NCI-H526 treated with DMSO at 0.1 percent for 48 hours (cell line): ENCODE results near the gene ALDH18A1.
A peak's percentile ranks its signal among the peaks of the same experiment; 100 is the strongest.

Experiments used
- DNase-seq: peaks from one replicate; lab custom pipeline; 2025; lab: John Stamatoyannopoulos, UW

The ALDH18A1 gene

GRCh38 chr10:95578619-95579018 lies 77.9 kb downstream of the ALDH18A1 start:
- no peak for DNase-seq

GRCh38 chr10:95574649-95575365 lies 81.7 kb downstream of the ALDH18A1 start:
- DNase-seq = no peak

DNA sequence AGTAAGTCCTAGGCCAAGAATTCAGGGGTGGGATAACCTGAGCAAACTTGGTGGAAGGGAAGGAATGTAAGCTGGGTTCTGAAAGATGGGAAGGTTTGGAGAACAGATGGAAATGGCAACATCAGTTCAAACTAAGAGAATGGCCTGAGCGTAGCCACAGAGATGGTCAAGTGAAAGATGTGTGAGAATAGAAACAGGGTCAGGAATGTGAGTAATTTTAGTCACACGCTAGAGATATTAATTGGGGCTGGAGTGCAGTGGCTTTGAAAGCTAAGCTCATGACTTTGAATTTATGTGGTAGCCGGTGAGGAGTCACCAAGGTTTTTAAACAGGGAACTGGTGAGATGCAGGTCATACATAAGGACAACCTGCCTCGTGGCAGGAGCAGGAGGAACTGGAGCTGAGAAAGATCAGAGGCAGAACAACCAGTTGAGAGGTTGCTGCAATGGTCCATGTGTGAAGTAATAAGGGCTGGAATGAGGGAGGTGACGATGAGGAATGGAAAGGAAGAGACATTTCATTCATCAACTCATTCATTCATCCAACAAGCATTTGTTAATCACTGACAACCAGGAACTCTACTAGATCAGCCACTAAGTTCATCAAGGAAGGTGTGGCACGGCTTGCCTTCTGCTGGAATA lies 82.4 kb downstream of the ALDH18A1 start:
- no peak for DNase-seq

- DNase-seq = no peak
These were observed 83.0 kb downstream of the ALDH18A1 start for GRCh38 chr10:95573527-95573926.

DNA sequence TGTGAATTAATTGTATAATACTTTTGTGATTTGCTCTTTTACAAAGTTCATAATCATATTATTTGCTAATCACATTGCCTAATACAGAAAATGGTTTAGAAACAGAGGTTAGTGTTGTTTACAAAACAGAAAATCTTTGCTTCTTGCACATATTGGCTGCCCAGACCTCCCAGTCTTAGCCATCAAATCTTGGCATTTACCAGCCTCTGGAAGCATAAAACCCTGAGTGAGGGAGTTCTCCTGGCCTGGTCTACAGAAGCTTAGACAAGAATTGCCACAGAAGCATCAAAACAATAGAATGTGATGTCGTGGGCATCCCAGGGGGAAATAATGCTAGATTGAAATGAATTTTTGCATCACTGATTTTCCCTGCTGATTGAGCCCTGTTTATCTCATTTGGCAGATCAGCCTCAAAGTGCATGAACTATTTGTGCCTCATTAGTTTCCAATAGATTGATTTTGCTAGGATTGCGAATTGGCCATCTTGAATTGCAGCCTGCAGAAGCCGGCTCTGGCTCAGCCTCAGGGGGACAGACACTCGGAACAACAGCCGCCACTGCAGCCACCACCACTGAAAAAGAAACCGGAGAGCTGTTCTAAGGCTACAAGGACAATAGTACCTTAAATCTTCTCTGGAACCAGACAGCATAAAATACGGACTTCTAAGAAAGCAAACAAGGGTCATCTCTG lies 84.2 kb downstream of the ALDH18A1 start:
- DNase-seq = no peak

DNA sequence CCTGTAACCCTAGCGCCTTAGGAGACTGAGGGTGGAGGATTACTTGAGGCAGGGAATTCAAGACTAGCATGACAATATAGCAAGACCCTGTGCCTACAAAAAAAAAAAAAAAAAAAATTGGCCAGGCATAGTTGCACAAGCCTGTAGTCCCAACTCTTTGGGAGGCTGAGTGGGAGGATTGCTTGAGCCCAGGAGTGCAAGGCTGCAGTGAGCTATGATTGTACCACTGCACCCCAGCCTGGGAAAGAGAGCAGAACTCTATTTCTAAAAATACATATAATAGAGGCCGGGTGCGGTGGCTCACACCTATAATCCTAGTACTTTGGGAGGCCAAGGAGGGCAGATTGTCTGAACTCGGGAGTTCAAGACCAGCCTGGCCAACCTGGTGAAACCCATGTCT lies 85.1 kb downstream of the ALDH18A1 start:
- DNase-seq = no peak

GRCh38 chr10:95569368-95569767 lies 87.1 kb downstream of the ALDH18A1 start:
- DNase-seq = no peak

DNA sequence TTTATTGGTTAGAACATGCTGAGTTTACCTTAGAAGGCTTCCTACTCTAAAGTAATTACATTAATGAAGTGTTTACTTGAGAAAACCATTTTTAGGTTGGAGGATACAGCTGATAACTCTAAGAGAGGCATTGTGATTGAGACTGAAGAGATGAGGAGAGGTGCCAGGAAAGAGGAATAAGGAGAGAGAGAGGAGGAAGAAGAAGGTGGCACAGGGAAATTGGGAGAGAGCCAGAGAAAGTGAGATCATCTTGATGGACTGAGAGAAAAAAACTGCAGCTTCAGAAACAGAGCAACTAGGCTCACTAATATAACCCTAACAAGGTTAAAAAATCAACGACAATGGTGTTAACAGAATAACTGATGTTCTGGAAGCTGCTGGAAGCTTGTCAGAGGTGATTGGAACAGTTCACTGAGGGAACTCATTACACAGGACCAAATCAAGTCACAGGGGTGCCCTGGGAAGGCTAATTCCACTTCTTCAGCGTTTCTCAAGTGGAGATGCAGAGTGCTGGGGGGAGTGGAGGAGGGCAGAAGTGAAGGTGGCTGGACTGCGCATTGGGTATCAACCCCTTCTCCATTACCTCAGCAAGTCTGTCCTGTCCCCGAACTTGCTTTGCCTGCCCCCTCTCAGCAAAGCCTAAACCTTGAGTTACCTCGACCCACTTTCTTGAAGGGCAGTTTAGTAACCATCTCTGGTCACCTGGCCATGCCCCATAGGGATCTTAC lies 88.4 kb downstream of the ALDH18A1 start:
- no peak for DNase-seq

DNA sequence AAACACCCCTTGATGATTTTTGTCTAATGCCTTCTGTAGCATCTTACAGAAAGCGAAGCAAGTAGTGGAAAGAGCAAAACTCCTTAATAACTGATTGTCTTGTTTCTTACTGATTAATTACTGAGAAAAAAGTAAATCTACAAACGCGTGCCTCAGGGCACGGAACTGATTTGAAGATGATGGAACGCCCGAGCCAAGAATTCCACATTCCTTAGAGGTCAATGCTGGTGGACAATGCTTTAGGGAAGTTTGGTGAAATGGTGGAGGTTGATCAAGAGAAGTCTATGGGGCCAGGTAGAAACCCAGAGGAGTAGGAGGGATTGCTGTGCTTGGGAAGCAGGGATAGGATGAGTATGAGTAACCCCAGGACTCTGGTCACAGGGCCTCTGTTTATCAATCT lies 90.4 kb downstream of the ALDH18A1 start:
- DNase-seq = no peak

DNA sequence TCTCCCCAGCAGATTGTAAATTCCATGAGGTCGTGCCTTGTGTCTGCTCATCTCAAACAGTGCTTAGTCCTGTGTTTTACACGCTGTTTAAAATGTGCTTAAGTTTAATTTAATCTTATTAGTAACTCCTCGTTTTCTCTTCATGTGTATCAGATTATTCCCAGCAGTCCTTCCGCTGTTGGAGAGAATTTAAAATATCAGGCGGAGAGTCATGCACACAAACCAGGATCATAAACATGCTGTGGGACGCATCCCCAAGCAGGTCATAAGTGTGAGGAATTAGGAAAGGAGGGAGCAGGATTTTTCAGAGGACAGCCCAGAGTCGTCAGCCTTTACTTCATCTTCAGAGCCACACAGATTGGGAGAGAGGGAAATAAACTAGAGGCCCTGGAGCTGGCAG lies 91.2 kb downstream of the ALDH18A1 start:
- DNase-seq = no peak

DNA sequence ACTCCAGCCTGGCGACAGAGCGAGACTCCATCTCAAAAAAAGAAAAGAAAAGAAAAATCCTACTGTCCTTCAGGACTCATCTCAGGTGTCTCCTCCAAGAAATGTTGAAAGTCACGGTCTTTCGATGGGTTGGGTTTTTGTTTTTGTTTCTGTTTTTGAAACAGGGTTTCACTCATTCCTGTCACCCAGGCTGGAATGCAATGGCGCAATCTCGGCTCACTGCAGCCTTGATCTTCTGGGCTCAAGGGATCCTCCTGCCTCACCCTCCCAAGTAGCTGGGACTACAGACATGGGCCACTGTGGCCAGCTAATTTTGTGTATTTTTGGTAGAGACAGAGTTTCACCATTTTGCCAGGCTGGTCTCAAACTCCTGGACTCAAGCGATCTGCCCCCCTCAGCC lies 92.2 kb downstream of the ALDH18A1 start:
- DNase-seq = no peak

DNA sequence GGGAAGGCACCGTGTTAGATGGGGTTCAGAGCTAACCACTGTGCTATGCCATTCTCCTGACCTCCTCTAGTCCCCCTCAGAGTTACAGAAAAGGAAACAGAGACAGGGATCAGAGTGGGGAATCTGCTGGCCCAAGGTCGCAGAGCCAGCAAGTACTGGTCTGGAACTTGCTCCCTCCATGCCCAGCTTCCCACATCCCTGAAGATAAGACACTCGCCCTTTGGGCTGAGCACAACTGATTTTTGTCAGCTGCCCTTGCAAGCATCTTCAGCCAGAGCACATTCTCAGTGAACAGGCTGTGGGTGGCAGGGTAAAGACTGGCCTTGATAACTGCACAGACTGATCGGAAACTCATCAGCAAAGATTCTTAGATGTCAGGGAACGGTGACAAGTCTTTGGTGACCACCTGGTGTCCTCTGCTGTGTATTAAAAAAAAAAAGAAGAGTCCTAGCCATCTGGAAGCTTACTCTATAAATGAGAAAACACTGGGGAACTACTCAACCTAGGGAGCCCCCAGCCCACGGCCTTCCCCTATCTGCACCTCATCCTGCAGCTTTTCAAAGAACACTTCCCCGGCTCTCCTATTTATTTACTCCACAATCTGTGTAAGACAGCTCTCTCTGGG lies 94.1 kb downstream of the ALDH18A1 start:
- no peak for DNase-seq

DNA sequence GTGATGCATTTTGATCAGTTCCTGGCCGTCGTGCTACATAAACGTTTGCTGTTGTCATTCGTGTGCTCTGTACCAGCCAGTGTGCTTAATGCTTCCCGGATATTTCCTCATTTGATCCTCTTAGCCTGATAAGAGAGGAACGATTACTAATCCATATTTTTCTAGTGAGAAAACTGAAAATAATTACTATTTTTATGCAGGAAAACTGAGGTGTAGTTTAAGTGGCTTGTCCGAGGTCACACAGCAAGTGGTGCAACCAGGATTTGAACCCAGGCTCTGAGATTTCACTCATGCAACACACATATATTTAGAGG lies 94.7 kb downstream of the ALDH18A1 start:
- no peak for DNase-seq

DNA sequence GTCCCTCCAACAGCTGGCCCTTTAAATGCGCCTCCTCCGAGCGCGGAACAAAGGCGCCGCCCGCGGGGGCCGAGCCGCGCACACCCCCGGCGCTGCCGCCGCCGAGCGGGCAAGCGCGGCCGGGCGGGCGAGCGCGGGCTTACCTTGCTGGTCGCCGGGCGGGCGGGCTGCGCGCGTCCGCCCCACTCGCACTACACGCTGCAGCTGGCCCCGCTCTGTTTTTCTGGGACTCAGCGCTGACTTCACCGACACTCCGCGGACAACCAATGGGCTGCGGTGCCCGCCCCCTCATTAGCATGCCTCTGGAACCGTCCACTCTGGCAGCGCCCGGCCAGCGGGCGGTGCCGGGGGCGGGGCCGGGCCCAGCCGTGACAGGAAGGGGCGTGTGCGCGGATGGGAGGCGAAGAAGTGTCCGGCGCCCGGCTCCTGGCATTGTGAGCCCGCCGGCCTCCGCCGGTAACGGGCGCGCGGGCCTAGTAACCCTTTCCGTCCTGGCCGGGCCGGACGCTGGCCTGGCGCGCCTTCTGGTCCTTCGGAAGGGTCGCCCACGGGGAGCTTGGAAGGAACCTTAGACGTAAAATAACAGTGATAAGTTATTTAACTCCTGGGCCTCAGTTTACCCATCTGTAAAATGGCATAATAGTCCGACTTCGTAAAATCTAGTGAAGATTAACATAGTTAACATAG lies 95.2 kb downstream of the ALDH18A1 start, which contains the start of gene SORBS1:
Gene SORBS1 (minus strand): TSS at position 195 of the 687 bp plus-strand sequence. CDS start 120,236 bp downstream, outside the sequence.
- DNase-seq = peak; percentile 89

DNA sequence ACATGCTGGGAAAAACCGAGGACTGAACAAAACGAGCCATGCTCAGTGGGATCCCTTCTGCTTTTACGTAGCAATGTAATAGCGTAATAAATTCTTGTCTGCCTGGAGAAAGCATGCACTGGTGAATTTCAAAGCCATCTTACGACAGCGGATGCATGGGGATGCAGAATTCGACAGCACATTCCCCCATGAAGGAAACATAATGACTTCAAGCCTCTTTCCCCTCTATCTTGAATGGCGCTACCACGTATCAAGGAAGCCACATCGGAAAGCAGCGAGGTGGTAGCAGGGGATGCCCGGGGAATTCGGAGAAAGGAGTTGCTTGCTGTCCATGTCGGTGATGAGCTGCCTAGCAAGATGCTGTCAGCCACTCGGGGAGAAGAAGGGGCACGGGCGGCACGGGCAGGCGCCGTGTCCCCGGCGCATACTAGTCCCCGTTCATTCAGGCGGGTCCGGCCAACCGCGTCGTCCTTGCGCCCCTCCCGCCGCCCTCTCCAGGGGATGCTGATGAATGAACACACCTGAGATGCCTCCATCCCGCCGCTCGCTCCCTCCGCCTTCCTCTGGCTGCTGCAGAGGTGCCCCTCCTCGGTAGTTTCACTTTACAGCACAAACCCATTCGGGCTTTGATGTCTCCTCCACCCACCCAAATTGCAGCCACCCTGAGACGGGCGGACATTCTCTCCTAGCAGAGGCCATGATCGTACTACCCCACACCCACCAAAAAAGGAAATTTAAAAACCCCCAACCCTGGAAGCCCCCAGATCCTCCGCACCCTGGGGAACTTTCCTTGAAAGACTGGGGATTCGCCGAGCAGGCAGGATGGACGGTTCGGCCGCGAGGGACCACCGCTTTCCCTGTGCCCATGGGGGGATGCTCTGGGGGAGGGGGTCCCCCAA lies 96.0 kb downstream of the ALDH18A1 start:
- peak; percentile 24 for DNase-seq

DNA sequence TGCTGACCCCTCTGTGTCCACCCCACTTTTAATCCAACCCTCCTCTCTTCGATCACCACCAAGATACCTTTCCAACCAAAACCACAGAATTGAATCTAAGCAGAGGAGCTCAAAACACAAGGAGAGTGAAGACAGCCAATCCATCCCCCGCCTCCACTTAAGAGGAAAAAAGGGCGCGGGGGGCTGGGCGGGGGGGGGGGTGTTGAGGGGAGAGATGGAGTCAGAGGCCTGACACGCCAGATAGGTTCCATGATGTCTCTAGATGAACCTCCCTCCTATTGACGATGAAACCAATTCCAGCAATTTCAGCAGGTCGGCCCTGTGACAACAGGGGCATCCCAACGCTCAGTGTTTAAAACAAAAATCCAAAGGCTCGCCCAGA lies 96.6 kb downstream of the ALDH18A1 start:
- no peak for DNase-seq

DNA sequence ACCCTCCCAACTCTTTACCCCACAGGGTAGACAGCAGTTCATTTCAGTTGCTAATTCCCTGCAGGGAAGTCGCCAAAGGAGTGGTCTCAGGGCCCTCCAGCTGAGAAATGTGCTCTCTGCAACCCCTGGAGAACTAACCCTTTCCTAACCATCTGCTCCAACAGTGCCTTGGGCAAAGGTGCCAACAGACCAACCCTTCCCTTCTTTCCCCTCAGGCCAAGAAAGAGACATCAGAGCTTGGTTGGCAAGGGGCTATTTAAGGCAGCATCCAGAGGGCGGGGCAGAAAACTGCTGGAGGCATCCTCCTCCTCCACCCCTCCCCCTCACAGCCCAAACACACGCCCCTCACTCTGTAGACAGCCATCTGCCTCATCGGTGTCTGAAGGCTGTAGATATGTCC lies 97.0 kb downstream of the ALDH18A1 start:
- DNase-seq = no peak

DNA sequence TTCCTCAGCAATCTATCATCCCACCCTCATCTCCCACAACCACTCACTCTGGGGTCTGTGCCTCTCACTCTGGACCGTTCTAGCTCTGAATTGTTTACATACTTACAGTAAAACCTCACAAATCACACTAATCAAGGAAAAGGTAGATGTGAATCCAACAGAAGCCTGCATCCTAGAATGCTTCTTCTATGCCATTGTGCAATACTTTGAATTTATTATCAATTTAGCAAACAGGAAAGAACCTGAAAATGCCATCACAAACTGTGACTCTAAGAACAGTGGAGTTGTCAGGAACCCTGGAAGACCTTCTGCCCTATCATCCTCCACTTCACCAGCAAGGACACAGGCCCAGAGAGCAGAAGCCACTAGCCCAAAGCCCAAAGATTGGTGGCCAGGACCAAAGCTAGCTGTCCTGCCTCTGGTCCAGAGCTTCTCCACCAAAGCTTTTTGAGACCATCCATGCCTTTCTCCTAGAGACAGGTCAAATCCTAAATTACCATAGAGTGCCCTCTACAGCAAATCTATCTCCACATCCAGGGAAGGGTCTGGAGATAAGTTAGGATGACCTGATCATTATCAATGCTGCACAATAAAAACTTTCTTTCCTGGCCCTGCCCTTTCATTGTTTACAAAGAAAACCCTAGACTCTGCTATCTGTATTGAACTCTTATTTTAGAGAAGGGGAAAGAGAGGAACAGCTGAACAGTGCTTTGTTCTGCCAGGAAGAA lies 97.8 kb downstream of the ALDH18A1 start:
- no peak for DNase-seq

DNA sequence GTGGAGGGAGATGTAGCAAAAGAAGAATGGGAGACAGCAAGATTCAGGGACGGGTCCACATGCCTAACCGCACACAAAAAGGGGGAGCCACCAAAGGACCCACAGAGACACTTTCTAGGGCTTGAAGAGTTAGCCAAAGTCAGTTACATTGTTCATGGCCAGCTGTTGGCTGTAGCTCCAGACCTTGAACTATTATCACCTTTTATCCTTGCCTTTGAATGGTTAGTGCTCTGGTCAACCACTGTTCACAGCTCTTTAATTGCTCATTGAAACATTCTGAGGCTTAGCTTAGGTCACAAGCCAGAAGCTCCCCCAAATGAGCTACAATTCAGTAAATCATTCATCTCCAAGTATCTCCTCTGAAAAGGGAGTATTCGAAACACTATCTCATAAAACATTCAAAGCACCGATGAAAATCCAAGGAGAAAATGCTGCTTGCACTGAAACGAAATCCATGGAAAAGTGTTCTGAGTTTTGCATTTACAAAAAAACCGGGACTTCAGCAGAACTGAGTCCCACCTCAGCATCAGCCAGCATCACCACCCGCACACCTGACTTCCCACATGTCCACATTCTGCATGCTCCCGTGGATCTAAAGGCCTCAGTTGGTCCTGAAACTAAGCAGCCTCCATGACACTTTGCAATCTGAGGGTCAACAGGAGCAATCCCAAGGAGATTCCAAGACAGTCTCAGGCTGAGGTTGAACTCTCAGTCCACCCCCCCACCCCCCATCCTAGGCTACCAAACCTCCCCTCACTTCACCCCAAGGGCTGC lies 99.3 kb downstream of the ALDH18A1 start:
- DNase-seq = no peak
